ENCODE data around the gene SPTBN1.

GRCh38 chr2:54455563-54456361 lies at the start of gene SPTBN1:
- no peak for TF ChIP-seq SMC3 (IDR thresholded peaks at IDR 0.05; ENCODE audit: low read depth, low read length)
- TF ChIP-seq CTCF (conservative IDR thresholded peaks at IDR 0.05; ENCODE audit: low read depth, low read length): no peak
- TF ChIP-seq CHD1 (IDR thresholded peaks at IDR 0.05; ENCODE audit: low read depth, low read length): no peak
- TF ChIP-seq RFX5 (IDR thresholded peaks at IDR 0.05; ENCODE audit: low read depth, low read length): 0 out of 2 replicates have a peak, but pooled peaks have one; percentile 15
- peak; percentile 61; the same call in 1 of the 2 replicates for TF ChIP-seq POLR2A (IDR thresholded peaks at IDR 0.05; ENCODE audit: low read depth, low read length)
- no peak for TF ChIP-seq MAFK (IDR thresholded peaks at IDR 0.05; ENCODE audit: low read depth, low read length)
- no peak for TF ChIP-seq USF2 (IDR thresholded peaks at IDR 0.05; ENCODE audit: low read depth, low read length)
- TF ChIP-seq CEBPB (IDR thresholded peaks at IDR 0.05; ENCODE audit: low read depth, low read length): no peak
- TF ChIP-seq RAD21 (IDR thresholded peaks at IDR 0.05; ENCODE audit: low read length): 0 out of 2 replicates have a peak, but pooled peaks have one; percentile 5
- no peak for TF ChIP-seq RCOR1 (IDR thresholded peaks at IDR 0.05; ENCODE audit: insufficient replicate concordance, low read length)

Measured in IMR-90 (cell line).